Fibroblast of villous mesenchyme (primary cell): ENCODE measurements around the gene FAM184B. TPM values are rescaled to one million over a fixed set of nuclear protein-coding genes. Genes with fewer than 3 reads are reported as not detected.

Experiments
- DNase-seq: peaks from one replicate; pipeline ENCODE4 v3.0.0-alpha.2; 2010; ENCODE audit warnings: low read depth
- H3K4me3 ChIP-seq: 2 replicates; pipeline ENCODE4 v1.5.1; 2011; ENCODE audit warnings: low read depth, mild to moderate bottlenecking, low read length
- total RNA-seq: library from RNA; depleted of rRNA; stranded (reverse); fragments of >200 nt; gene quantifications from 2 replicates; pipeline ENCODE4 v1.2.3, GENCODE V29; 2012
- TF ChIP-seq, protein P1 (sequence below): IDR thresholded peaks from 2 replicates; pipeline ENCODE4 v1.5.1; 2012; ENCODE audit warnings: low read depth, mild to moderate bottlenecking, low read length; ENCODE audit not compliant: insufficient read depth

The FAM184B gene
- total RNA-seq, 1 donor: not detected

- TF ChIP-seq, protein P1, sequence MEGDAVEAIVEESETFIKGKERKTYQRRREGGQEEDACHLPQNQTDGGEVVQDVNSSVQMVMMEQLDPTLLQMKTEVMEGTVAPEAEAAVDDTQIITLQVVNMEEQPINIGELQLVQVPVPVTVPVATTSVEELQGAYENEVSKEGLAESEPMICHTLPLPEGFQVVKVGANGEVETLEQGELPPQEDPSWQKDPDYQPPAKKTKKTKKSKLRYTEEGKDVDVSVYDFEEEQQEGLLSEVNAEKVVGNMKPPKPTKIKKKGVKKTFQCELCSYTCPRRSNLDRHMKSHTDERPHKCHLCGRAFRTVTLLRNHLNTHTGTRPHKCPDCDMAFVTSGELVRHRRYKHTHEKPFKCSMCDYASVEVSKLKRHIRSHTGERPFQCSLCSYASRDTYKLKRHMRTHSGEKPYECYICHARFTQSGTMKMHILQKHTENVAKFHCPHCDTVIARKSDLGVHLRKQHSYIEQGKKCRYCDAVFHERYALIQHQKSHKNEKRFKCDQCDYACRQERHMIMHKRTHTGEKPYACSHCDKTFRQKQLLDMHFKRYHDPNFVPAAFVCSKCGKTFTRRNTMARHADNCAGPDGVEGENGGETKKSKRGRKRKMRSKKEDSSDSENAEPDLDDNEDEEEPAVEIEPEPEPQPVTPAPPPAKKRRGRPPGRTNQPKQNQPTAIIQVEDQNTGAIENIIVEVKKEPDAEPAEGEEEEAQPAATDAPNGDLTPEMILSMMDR: no peak
- H3K4me3 ChIP-seq: no peak overlapping the region
- no peak for DNase-seq
Measured at GRCh38 chr4:17584521-17585213, 196.8 kb downstream of the FAM184B start.

GRCh38 chr4:17583941-17584340, 197.5 kb downstream of the FAM184B start:
- DNase-seq: no peak
- TF ChIP-seq, protein P1: no peak
- no peak overlapping the region for H3K4me3 ChIP-seq

- DNase-seq: no peak
- TF ChIP-seq, protein P1: no peak
- H3K4me3 ChIP-seq: no peak overlapping the region
Measured at GRCh38 chr4:17583276-17583675, 198.1 kb downstream of the FAM184B start.

DNA sequence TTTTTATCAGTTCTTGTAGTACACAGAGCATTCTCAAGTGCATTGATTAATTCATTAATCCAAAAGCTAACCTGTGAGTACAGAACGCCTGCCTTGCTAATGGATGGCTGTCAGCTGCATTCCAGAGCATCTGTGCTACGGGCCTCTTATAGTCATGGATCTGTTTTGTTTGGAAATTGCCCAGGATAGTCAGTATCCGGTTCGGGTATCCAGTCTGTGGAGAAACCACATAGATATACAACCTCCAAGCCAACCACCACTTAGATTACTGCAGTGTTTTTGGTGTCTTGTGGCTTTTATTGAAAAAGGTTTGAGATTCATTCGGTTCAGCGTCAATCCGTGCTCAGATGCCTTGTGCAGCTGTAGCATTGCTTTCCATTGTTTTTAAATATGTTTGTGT, 200.5 kb downstream of the FAM184B start:
- TF ChIP-seq, protein P1: no peak
- no peak overlapping the region for H3K4me3 ChIP-seq
- no peak for DNase-seq

Other genes with a start within 250 kb of the FAM184B start
- gene LAP3, start 204.4 kb downstream of the FAM184B start, total RNA-seq: 94.6 and 115 TPM in 2 replicates
- gene MED28, start 167.0 kb downstream of the FAM184B start, total RNA-seq: 10.0 and 13.0 TPM in 2 replicates
- 21.2 and 23.8 TPM in 2 replicates for gene DCAF16, start 29.1 kb upstream of the FAM184B start, total RNA-seq
- 17.4 and 32.8 TPM in 2 replicates for gene NCAPG, start 29.4 kb upstream of the FAM184B start, total RNA-seq
- 14.2 and 19.4 TPM in 2 replicates for gene LCORL, start 240.1 kb upstream of the FAM184B start, total RNA-seq